Heart left ventricle (tissue), 16 donors: ENCODE data around the gene P4HB. TPM values are rescaled to one million over a fixed set of nuclear protein-coding genes. Genes with fewer than 3 reads are reported as not detected.

ENCODE experiments used
- ATAC-seq, 4 donors: fragments of 200-7000 bp; cut with Tn5 transposase; one replicate each; pipeline ENCODE4 v1.9.1; 2020 to 2022; ENCODE audit warnings: moderate library complexity in 4 of 4, mild to moderate bottlenecking in 3 of 4, moderate number of reproducible peaks in 1 of 4
- DNase-seq, 5 donors: peaks; one replicate each; pipeline ENCODE4 v3.0.0-alpha.2; 2020
- H3K27ac ChIP-seq, 12 donors: fragments of 200-600 bp; sonication (generic) in 4 of 12; one replicate each; pipeline versions ENCODE4 v1.5.0 to v1.8.0; 2016 to 2022; ENCODE audit warnings: mild to moderate bottlenecking in 2 of 12
- H3K27me3 ChIP-seq, 9 donors: fragments of 200-600 bp; sonication (generic) in 2 of 9; one replicate each; pipeline versions ENCODE4 v1.5.1 to v1.8.0; 2016 to 2022; ENCODE audit warnings: mild to moderate bottlenecking in 3 of 9
- H3K36me3 ChIP-seq, 9 donors: fragments of 200-600 bp; sonication (generic) in 2 of 9; one replicate each; pipeline versions ENCODE4 v1.5.0 to v1.8.0; 2018 to 2022; ENCODE audit warnings: mild to moderate bottlenecking in 2 of 9
- H3K4me1 ChIP-seq, 12 donors: fragments of 200-600 bp; sonication (generic) in 4 of 12; one replicate each; pipeline versions ENCODE4 v1.5.0 to v1.8.0; 2016 to 2022; ENCODE audit warnings: mild to moderate bottlenecking in 3 of 12
- H3K4me3 ChIP-seq, 12 donors: fragments of 200-600 bp; sonication (generic) in 4 of 12; one replicate each; pipeline versions ENCODE4 v1.5.0 to v1.8.0; 2017 to 2022; ENCODE audit warnings: mild to moderate bottlenecking in 9 of 12, moderate library complexity in 4 of 12
- H3K9me3 ChIP-seq, 12 donors: fragments of 200-600 bp; sonication (generic) in 4 of 12; one replicate each; pipeline versions ENCODE4 v1.5.0 to v1.8.0; 2016 to 2022; ENCODE audit warnings: mild to moderate bottlenecking in 1 of 12
- CTCF ChIP-seq, 12 donors: fragments of 200-600 bp; sonication (generic) in 4 of 12; IDR thresholded peaks; one replicate each; pipeline versions ENCODE4 v1.5.0 to v1.8.0; 2018 to 2022; ENCODE audit warnings: antibody characterized with exemption in 12 of 12, mild to moderate bottlenecking in 5 of 12
- POLR2A ChIP-seq, 2 donors: fragments of 450-650 bp; IDR thresholded peaks; one replicate each; pipeline ENCODE4 v1.6.1; 2017; ENCODE audit warnings: antibody characterized with exemption in 2 of 2, mild to moderate bottlenecking in 2 of 2, moderate library complexity in 2 of 2
- WGBS, 4 donors: extraction: QIAGEN DNeasy Blood & Tissue Kit in 2 of 4; methylation state at CpG; one replicate each; pipeline versions ENCODE4 v1.1.5 to v1.1.7; 2013 to 2018; 5-methylcytosine and 5-hydroxymethylcytosine counted together
- intact Hi-C, 10 donors: fragments of 100-400 bp; cut with DNase I; formaldehyde crosslinking; loops; one replicate each; pipeline versions ENCODE4 v1.11.1 to v1.14.2; 2022
- polyA plus RNA-seq, 2 donors: library from polyadenylated mRNA; stranded (reverse); fragments of 200-250 nt; gene quantifications; one replicate each; pipeline ENCODE4 v1.2.3, GENCODE V29; 2013
- total RNA-seq, 9 donors: library from RNA; depleted of rRNA in 2 of 9; stranded (reverse); fragments of >200 nt in 2 of 9; fragmentation: NEBNext Ultra II Directional in 3 of 9; extraction: Animal tissue kit (Norgen Biotek cat#: 25700) in 3 of 9; gene quantifications; one replicate each; pipeline versions ENCODE4 v1.1.0 to v1.2.4, GENCODE V29; 2016 to 2023
- donor health status: ischemic (EF 13 %, LVEDD 7.1; RV severe dilation, severe dysfunction).
- donor health status: healthy with polysubstance abuse.
- donor health status: DM: no; HTN: yes; CAD: no.
- donor health status: DM: no; HTN: no; CAD: no.
- donor health status: ischemic (EF 25% LVEDD 6.9; RV normal size, moderate dysfunction).
- donor health status: ischemic (EF 25% LVEDD 5.7; RV mildly dilated, moderate dysfunction).
- donor health status: healthy.
- donor health status: DM: yes; HTN: yes; CAD: no.
- donor health status: ischemic (EF 35%, LVEDD 5.7; RV mildly dilated, moderate dysfunction).
- donor health status: nonischemic (EF 11% LVEDD 7.7; RV severe dilation, severe dysfunction).
- donor health status: DM: yes; HTN: yes; CAD: no.
- donor health status: PGD.
- donor health status: ischemic (EF 29% LVEDD 5.4; RV normal size, mild dysfunction).
- donor health status: nonischemic (EF 23%, LVEDD 6.1; RV moderate dilation, normal function).

The P4HB gene
- total and polyA plus RNA-seq, 11 donors: 246 to 763 (median 374) TPM

GRCh38 chr17:81871387-81872230, 11.3 kb upstream of the P4HB start:
- Histone ChIP-seq H3K27ac (peak overlapping the region; percentile 92 to 100 (median 98)), H3K9me3 (no peaks in the 10 kb centered on the region), H3K36me3 (peaks cover 0 to 31% (median 20%) of the 10 kb centered on the region in 9 donors), H3K27me3 (no peaks in the 10 kb centered on the region), H3K4me3 (peak overlapping the region; percentile 54 to 100 (median 95)), H3K4me1 (peaks cover 4 to 55% (median 48%) of the 10 kb centered on the region in 12 donors)
- intact Hi-C loops: loop anchor here in 1 of 10 donors (5.0 kb wide), 1 partner anchor 56 kb away; the partner anchor contains the start of gene MAFG
- WGBS, 4 donors: 0 to 2% (median 1%) methylated on average over 18 to 86 of the region's 86 CpGs
- TF ChIP-seq CTCF (IDR thresholded peaks at IDR 0.05) (peak in 11 of 12 donors; percentile 6 to 73 (median 52)), POLR2A (IDR thresholded peaks at IDR 0.05) (peak in 1 of 2 donors; percentile 95)
- ATAC-seq (peak; percentile 12 to 40 (median 38)), DNase-seq (peak; percentile 95 to 98 (median 96))

- Histone ChIP-seq H3K27me3 (no peaks in the 10 kb centered on the region), H3K9me3 (no peaks in the 10 kb centered on the region), H3K27ac (peak within 1 kb of the TSS; percentile 92 to 100 (median 98)), H3K4me1 (peaks cover 4 to 61% (median 54%) of the 10 kb centered on the region in 12 donors), H3K36me3 (peaks cover 0 to 31% (median 20%) of the 10 kb centered on the region in 9 donors), H3K4me3 (peak within 1 kb of the TSS; percentile 68 to 100 (median 95))
- TF ChIP-seq POLR2A (IDR thresholded peaks at IDR 0.05) (no peak), CTCF (IDR thresholded peaks at IDR 0.05) (no peak)
- ATAC-seq (peak in 3 of 4 donors; percentile 60 to 69 (median 68)), DNase-seq (no peak)
- intact Hi-C loops: loop anchor here in 1 of 10 donors (5.0 kb wide), 1 partner anchor 56 kb away; the partner anchor contains the start of gene MAFG
- WGBS, 4 donors: 0 to 3% (median 1%) methylated on average over 6 to 64 of the region's 64 CpGs; no CpG with 5 or more reads in 1 of the 4 donors
Observed at GRCh38 chr17:81870981-81871386, 10.6 kb upstream of the P4HB start, which contains the start of gene ARHGDIA. Gene ARHGDIA, minus strand, starts transcription at chr17:81871337. Its CDS starts 1,407 bp downstream, at chr17:81869930.

GRCh38 chr17:81870131-81870980, 10.0 kb upstream of the P4HB start:
- Histone ChIP-seq H3K4me3 (peak overlapping the region; percentile 53 to 100 (median 95)), H3K4me1 (peaks cover 4 to 64% (median 55%) of the 10 kb centered on the region in 12 donors), H3K27me3 (no peaks in the 10 kb centered on the region), H3K36me3 (peaks cover 0 to 37% (median 21%) of the 10 kb centered on the region in 9 donors), H3K27ac (peak overlapping the region; percentile 92 to 100 (median 98)), H3K9me3 (no peaks in the 10 kb centered on the region)
- TF ChIP-seq CTCF (IDR thresholded peaks at IDR 0.05) (no peak), POLR2A (IDR thresholded peaks at IDR 0.05) (no peak)
- WGBS, 4 donors: 2 to 3% (median 3%) methylated on average over 47 to 65 of the region's 65 CpGs
- DNase-seq (peak in 3 of 5 donors; percentile 45 to 64 (median 51)), ATAC-seq (peak in 3 of 4 donors; percentile 2 to 13 (median 5))
- intact Hi-C loops: loop anchor here in 1 of 10 donors (5.0 kb wide), 1 partner anchor 57 kb away; the partner anchor contains the start of gene MAFG
